Amniotic epithelial cell (primary cell): ENCODE results near the gene EGFR.

ENCODE experiments used
- DNase-seq: peaks from one replicate; pipeline ENCODE4 v3.0.0-alpha.2; 2010; ENCODE audit warnings: low read depth

The EGFR gene

DNA sequence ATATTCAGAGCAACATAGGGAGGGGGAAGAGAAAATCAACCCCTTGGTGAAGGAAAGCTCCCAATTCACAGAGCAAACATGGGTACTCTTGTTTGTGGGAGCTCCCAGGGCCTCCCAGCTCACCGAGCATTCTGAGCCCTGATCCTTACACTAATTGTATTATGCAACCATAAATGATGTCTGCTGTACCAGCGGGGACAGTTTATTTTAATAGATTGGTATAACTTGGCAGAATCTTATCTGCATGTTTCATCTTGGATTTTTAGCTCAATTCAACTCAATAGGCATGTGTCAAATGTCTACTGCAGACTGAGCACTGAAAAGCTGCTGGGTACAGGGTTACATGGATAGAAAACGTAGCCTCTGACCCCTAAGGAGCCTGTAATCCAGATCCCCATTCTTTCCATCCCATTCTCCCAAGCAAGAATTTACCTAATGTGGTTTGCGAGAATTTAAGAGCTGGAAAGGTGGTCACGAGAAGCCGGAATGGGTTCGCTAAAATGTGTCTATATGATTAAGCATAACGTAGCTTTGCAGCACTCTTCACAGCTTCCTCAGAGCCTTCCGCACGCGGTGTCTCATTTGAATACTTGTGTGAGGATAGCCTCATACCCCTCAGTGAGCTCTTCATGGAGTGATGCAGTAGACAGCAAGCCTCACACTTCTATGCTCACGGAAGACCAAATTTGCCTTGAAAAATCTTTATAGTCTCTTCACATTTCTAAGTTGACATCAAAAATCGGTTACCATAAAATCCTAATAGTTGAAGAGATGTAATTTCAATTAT, 18.3 kb downstream of the EGFR start:
- DNase-seq, result no peak

DNA sequence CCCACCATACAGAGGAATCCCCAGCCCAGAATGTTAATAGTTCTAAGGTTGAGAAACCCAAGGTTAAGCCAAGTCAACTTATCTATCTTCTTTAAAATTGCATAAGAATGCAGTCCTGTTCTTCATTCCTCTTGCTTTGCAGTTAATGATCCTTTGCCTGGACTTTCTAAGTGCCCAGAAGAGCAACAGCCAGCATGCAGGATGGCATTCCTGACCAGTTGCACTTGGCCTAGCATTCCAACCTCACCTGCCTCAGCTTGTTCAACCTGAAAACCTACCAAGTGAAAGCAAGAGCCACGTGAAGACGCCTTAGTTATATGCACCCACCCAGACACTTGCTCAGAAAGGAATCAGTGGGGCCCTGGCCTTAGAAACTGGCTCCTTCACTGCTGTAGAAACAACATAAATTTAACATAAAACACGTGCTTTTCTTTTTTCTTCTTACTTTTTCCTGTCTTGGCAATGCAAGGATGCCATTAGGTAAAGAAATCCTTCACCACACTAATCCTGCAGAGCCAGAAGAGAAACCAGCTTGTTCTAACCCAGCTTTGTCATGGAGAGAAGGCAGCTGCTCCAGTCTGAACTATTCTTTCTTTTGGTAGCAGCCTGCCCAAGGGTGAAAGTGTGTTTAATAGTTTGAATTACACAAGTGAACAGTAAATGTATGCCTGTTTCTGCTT, 25.0 kb downstream of the EGFR start:
- peak; percentile 49 for DNase-seq

- no peak for DNase-seq
Observed at GRCh38 chr7:55044371-55044717, 25.5 kb downstream of the EGFR start.

GRCh38 chr7:55044791-55045190, 26.0 kb downstream of the EGFR start:
- DNase-seq, result no peak

DNA sequence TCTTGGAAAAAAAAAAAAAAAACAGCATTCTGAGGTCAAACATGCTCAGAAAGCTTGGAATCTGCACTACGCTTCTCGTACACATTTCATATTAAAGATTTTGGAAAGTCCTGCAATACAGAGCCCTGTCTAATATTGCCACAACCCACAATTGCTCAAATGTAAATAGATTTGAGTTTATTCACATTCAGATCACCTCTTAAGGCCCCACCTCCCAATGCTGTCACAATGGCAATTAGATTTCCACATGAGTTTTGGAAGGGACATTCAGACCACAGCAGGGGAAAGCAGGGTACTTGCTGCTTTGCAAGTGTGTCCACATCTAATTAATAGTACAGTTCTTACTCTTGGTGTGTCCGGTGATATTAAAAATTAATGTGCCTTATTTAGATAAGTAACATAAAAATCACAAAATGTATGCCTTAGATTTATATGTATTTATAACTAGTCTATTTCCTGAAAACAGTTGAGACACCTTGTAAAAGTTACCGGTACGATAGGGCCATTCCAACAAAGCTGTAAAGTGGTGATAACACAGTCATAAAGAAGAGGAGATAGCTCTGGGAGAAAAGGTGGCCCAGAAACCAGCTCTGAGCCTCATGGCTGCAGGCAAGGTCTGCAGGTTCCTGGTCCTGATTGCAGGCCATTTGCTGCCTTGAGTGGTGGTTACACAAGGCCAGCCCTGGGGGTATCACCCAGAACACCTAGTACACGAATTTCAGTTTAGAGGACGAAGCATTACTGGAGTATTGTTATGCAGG, 27.9 kb downstream of the EGFR start:
- DNase-seq, result no peak

DNA sequence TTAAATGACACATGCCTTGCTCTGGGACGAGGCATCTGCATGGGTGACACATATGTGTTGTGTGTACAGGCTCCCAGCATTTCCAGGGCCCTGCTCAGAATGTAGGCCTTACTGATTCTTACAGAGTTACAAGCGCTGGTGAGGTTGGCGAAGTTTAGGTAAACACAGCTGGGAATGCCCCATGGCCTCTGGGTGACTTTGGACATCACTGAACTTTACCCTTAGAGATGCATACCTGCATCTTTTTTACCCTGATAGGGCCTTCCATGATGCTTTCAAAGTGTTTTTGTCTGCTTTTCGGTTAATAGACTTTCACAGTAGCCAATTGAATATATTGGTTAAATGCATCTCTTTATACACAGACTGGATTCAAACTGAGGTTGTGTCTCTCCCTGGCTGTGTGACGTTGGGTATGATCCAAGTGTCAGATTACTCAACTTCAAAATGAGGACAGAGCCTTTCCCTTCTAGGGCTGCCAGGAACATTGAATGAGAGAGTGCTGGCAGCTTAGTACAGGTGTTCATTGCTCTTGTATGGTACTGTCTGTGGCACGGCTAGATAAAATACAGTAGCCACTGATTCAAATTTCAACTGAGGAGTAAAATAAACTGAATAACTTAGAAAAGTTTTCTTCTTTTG, 29.5 kb downstream of the EGFR start:
- DNase-seq, result no peak

- no peak for DNase-seq
Observed at GRCh38 chr7:55050281-55050680, 31.5 kb downstream of the EGFR start.

DNA sequence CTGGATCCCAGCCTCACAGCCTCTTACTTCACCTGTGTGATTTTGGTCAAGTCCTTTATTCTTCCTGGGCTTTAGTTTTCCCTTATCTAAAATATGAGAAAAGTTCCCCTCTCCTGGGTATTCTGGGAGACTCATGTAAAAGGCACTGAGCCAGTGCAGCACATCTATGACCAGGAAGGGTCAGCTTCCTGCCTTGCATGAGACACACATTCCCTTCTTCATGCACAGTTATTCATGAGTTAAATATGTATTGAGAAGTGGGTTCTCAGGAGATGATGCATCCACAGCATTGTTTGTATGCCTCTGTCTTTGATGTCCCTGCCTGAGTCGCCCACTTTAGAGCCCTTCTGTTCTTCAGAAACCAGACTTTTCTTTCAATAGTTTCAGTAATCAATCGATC, 33.3 kb downstream of the EGFR start:
- DNase-seq, result peak; percentile 58

- peak; percentile 82 for DNase-seq
Observed at GRCh38 chr7:55052741-55053427, 34.1 kb downstream of the EGFR start.

DNA sequence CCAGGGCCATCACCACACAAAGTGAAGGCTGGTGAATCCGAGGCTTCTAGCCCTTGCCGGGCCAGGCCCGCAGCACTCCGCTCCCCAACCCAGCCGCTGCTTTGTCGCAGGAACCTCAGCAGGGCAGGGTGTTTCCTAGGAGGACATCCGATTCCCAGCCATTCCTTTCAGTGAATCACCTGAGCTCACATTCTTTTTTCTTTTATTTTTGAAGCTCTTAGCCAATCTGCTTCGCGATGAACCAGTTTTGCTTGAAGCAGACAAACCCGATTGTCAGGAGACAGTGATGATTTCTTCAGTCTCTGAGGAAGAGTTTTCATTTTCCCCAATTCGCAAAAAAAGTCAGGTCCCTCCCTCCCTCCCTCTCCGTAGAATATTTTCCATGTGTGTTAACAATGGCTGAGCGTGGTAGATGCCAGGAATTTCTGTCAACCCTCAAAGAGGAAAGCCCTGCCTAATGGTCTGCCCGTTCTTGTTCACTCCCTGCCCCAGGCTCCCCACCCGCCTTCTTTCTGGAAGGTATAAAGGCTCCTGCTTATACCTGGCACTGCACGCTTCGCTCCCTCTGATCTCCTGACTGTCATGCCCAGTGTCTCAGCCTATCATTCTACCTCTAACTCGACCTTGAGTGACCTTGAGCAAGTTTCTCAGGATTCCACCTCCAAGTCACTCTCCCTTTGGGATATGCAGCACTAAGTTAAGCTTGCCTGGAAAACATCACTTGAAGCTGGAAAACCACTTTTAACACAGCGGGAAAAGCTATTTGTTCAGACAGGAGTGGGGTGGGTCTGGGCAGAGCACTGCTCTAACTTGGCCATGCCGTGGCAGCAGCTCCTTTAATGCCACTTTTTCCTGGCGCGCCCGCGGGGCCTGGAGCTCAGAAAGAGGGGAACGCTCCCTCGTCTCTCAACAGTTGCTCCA, 35.1 kb downstream of the EGFR start:
- peak; percentile 49 for DNase-seq

DNA sequence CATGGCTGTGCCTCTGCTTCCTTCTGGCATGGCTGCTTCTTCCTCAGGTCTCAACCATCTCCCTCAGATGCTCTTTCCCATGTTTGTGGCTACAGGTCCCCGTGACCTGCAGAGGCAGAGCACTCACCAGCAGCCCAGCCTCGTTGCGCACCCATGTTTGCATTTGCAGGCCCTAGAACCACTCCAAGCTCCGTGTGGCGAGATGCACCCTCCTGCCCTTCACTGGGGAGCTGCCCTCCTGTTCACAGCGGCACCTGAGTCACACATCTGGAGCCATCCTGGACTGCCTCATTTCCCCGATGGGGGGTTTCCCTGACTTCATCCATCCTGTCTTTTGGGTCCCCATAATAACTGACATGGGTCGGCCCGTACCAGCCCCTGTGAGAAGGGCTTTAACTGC, 35.9 kb downstream of the EGFR start:
- DNase-seq, result no peak

- DNase-seq, result peak; percentile 92
Observed at GRCh38 chr7:55055479-55055878, 36.7 kb downstream of the EGFR start.

DNA sequence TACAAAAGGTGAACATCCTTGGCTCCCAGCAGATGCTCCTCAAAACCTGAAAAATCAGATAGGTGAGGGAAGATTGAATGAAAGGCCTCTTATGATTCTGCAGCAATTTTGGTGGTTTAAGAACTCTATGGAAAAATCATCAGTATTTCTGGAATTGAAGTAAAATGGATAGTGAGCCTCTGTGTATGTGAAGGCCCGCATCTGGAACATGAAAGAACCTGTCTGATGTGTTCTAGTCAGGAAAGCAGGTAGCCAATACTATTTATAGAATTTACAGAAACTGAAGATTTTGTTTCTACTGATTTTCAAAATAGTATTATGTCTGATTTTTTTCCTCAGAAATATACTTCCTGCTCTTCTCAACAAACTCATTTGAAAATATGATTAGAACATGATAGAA, 37.3 kb downstream of the EGFR start:
- no peak for DNase-seq

DNA sequence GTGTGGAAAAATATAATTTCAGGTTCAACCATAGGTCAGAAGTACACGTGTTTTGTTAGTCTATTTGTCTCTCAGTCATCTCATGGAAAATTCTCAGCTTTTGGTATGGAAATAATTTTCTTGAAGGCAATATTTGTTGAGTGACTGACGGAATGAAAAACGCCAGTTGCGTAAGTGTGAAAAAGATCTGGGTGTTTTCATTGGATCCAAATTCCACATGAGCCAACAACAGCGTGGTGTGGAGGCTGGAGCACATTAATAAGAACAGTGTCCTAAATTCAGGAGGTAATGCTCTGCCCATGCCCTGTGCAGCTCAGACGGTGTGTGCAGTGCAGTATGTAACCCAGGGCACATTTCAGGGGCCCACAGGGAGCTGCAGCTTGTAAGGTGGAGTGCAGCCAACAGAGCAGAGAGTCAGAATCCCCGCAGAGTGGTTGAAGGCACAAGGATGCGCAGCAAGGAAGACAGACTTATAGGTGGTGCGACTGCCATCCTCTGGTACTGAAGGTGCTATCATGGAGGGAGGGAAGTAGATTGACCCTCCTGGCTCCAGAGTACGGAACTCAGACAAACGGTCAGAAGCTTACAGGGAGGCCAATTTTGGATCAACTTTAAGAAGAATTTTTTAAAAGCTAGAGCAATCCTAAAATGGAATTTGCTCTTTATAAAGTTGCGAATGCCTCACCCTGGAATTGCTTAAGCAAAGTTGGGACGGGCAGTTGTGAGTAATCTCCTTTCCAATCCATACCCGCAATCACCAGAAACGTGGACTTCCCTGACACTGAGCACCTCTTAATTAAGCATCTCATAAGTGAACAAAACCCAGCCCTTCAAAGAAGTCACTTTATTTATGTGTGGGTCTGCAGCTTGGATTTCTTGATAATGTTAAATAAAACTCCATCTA, 38.0 kb downstream of the EGFR start:
- DNase-seq, result peak; percentile 49

- DNase-seq, result no peak
Observed at GRCh38 chr7:55058314-55058713, 39.5 kb downstream of the EGFR start.

DNA sequence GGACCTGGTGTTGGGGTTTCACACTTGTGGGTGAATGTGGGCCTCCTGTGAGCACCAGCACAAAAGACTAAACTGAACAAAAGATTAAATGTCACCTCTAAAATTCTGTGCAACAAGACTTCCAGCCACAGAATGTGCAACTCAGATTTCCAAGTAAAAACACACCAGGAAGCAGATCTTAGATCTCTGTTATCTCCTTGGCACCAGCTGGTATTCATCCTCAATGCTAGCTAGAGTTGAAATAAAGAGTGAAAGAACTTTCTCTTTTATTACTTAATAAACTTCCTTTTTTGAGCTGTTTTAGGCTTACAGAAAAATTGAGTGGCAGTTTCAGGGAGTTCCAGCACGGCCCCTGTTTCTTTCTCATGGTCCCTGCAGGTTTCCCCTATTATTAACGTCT, 40.2 kb downstream of the EGFR start:
- no peak for DNase-seq

DNA sequence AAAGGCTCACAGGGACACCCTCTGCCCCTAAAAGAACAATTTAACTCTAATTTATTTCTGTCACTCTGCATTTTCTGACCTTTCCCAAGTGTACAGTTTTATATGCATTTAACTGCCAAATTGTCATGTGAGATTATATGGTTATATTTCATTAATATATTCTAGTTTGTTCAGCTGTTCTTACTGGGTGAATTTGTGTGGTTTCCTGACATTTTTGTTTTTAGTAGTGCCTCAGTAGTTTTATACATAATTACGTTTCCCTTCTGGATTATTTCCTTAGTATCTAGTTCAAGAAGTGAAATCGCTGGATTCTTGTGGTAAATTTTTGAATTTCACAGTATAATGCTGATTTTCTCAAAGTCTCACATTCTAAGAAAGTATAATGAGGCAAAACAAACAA, 41.3 kb downstream of the EGFR start:
- DNase-seq, result no peak

DNA sequence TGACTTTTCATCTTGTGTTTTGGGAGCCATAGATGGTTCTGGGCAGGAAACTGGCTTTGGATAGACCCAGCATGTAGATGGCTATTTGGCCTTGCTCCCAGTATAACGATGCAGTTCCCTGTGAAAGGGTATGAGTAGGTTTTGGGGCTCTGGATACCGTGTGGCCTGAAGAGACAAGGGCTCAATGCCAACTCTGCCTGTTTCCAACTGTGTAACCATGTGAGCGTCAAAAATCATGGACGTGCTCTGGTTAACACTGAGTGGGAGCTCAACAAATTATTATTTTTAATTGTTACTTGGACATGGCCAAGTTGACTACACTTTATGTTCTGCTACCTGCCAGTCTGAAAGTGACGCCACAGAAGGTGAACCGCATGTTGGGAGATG, 41.8 kb downstream of the EGFR start:
- DNase-seq, result no peak

DNA sequence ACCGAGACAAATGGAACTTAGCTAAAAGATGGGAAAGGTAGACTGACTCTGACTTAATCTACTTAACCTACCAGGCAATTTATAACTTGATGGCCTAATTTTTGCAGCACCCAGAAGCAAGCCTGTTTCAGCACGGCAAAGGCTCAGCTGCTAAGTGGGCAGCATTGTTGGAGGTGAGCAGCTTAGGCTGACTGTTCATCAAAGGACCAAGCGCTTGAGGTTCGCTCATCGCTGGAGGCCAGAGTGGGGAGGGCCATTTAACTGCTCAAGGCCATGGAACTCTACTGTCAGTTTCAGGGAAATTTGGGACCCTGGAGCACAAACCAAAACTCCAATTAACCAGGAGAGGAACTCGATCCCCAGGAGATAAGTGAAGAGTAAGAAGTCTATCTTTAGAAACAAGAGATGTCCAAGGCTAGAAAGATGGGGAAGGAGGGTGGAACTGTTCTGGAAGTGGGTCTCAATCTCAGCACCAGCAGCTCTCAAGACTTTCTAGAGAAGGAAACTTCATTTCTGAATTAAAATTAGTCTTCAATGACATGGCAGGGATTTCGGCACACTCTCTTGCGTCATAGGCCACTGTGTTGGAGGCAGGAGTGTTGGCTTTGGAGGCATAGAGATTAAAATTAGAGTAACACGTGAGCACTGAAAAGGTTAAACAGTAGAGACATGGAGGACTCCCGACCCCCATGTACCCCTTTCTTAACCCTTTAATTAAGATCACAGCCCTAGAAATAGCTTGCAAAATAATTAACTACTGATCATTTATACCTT, 43.1 kb downstream of the EGFR start:
- no peak for DNase-seq
